ENCODE results near the gene KHDRBS1.
A peak's percentile ranks its signal among the peaks of the same experiment; 100 is the strongest.
"Not testable (repeated sequence)": the region's sequence is repeated elsewhere in the genome, so short reads cannot be mapped to it uniquely, and the experiment has no call there.

KHDRBS1 gene

GRCh38 chr1:32060914-32061313 lies 47.2 kb downstream of the KHDRBS1 start:
- H3K4me3 ChIP-seq (ENCODE audit: extremely low read depth, insufficient read depth, low read length, poor library complexity, severe bottlenecking): no peak overlapping the region
- no peaks in the 10 kb centered on the region for H3K9me3 ChIP-seq (ENCODE audit: control insufficient read depth, low read length)
- H3K4me1 ChIP-seq (ENCODE audit: control insufficient read depth, insufficient read depth, low read length, poor library complexity, severe bottlenecking): peaks cover 29% of the 10 kb centered on the region
- peaks cover 82% of the 10 kb centered on the region for H3K36me3 ChIP-seq (ENCODE audit: control insufficient read depth, insufficient read depth, low read length)
- H3K27ac ChIP-seq (ENCODE audit: low read depth, low read length, severe bottlenecking): peak overlapping the region; percentile 69

GRCh38 chr1:32062867-32063230 lies 49.2 kb downstream of the KHDRBS1 start:
- Histone ChIP-seq H3K9me3 (ENCODE audit: control insufficient read depth, low read length) (no peaks in the 10 kb centered on the region), H3K4me3 (ENCODE audit: extremely low read depth, insufficient read depth, low read length, poor library complexity, severe bottlenecking) (no peak overlapping the region), H3K4me1 (ENCODE audit: control insufficient read depth, insufficient read depth, low read length, poor library complexity, severe bottlenecking) (peaks cover 29% of the 10 kb centered on the region), H3K36me3 (ENCODE audit: control insufficient read depth, insufficient read depth, low read length) (peaks cover 65% of the 10 kb centered on the region), H3K27ac (ENCODE audit: low read depth, low read length, severe bottlenecking) (peak overlapping the region; percentile 96)
- 80% methylated on average over 1 of the region's 4 CpGs; no CpG with 5 or more reads in 1 of the 2 experiments for WGBS, 2 experiments (ENCODE audit: insufficient coverage in 2 of 2)

DNA sequence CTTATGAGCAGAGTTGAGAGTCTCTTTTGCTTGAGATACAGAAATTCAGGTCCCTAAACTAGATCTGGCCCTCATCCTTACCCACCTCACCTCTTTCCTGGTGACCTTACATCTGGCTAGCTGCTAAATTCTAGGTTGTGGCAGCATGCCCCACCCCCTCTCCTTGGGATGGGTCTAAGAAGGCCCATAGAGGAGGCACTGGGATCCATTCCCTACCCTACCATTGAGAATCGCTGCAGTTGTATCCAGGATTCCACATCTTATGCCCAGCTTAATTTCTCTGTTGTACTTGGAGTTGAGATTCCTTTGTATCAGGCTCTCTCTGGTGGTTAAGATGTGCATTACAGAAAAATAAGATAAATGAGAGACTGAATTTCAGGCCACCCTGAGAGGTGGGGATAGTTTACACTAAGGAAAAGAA lies 49.6 kb downstream of the KHDRBS1 start:
- Histone ChIP-seq H3K4me1 (ENCODE audit: control insufficient read depth, insufficient read depth, low read length, poor library complexity, severe bottlenecking) (peaks cover 29% of the 10 kb centered on the region), H3K9me3 (ENCODE audit: control insufficient read depth, low read length) (no peaks in the 10 kb centered on the region), H3K27ac (ENCODE audit: low read depth, low read length, severe bottlenecking) (peak overlapping the region; percentile 96), H3K4me3 (ENCODE audit: extremely low read depth, insufficient read depth, low read length, poor library complexity, severe bottlenecking) (no peak overlapping the region), H3K36me3 (ENCODE audit: control insufficient read depth, insufficient read depth, low read length) (peaks cover 61% of the 10 kb centered on the region)
- WGBS, 2 experiments (ENCODE audit: insufficient coverage in 2 of 2): no CpG with 5 or more reads among the region's 1 CpG

GRCh38 chr1:32065613-32066488 lies 52.2 kb downstream of the KHDRBS1 start:
- peak overlapping the region; percentile 41 for H3K27ac ChIP-seq (ENCODE audit: low read depth, low read length, severe bottlenecking)
- H3K9me3 ChIP-seq (ENCODE audit: control insufficient read depth, low read length); H3K4me3 ChIP-seq (ENCODE audit: extremely low read depth, insufficient read depth, low read length, poor library complexity, severe bottlenecking): not testable (repeated sequence)
- WGBS, 2 experiments (ENCODE audit: insufficient coverage in 2 of 2): 92 to 94% methylated on average over 13 to 18 of the region's 21 CpGs
- peaks cover 30% of the 10 kb centered on the region for H3K4me1 ChIP-seq (ENCODE audit: control insufficient read depth, insufficient read depth, low read length, poor library complexity, severe bottlenecking)
- peaks cover 35% of the 10 kb centered on the region for H3K36me3 ChIP-seq (ENCODE audit: control insufficient read depth, insufficient read depth, low read length)

DNA sequence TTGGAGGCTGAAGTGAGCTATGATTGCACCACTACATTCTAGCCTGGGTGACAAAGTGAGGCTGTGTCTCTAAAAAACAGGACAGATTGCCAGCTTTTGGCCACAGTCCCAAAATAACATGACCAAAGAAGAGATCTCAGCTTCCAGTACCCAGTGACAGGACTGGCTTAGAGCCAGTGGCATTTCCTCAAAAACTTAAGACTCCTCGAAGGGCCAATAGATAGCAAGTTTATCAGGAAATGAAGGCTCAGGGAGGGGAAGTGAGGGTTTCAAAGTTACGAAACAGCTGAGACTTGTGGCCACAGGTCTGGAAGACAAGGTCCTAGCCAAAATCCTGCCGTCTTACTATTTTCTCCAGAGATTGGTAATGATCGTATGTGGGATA lies 52.8 kb downstream of the KHDRBS1 start:
- 73 to 79% methylated on average over 2 of the region's 4 CpGs for WGBS, 2 experiments (ENCODE audit: insufficient coverage in 2 of 2)
- H3K4me3 ChIP-seq (ENCODE audit: extremely low read depth, insufficient read depth, low read length, poor library complexity, severe bottlenecking): no peak overlapping the region
- H3K4me1 ChIP-seq (ENCODE audit: control insufficient read depth, insufficient read depth, low read length, poor library complexity, severe bottlenecking): peaks cover 26% of the 10 kb centered on the region
- H3K27ac ChIP-seq (ENCODE audit: low read depth, low read length, severe bottlenecking): peak overlapping the region; percentile 41
- peaks cover 28% of the 10 kb centered on the region for H3K36me3 ChIP-seq (ENCODE audit: control insufficient read depth, insufficient read depth, low read length)
- peaks cover 5% of the 10 kb centered on the region for H3K9me3 ChIP-seq (ENCODE audit: control insufficient read depth, low read length)

DNA sequence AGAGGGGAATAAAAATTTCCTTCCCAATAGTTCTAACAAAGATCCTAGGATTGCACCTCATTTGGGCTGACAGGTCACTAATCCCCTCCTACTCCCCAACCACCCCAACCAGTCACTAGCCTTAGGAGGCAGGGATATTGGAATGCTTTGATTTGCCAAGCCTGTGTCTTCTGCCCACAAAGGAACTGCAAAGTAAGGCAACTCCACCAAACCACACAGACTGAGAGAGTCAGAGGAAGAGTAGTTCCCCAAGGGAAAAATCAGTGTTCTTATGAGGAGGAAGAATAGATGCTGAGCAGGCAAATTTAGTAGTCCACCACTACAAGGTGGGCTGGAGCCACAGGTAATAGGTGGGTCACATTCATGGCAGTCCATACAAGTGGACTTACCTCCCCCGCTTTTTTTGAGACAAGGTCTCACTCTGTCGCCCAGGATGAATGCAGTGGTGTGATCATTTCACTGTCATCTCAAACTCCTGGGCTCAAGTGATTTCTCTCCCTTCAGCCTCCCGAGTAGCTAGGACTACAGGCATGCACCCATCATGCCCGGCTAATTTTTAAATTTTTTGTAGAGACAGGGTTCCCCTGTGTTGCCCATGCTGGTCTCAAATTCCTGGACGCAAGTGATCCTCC lies 55.4 kb downstream of the KHDRBS1 start:
- Histone ChIP-seq H3K36me3 (ENCODE audit: control insufficient read depth, insufficient read depth, low read length) (peaks cover 8% of the 10 kb centered on the region), H3K4me3 (ENCODE audit: extremely low read depth, insufficient read depth, low read length, poor library complexity, severe bottlenecking) (no peak overlapping the region), H3K27ac (ENCODE audit: low read depth, low read length, severe bottlenecking) (peak overlapping the region; percentile 62), H3K4me1 (ENCODE audit: control insufficient read depth, insufficient read depth, low read length, poor library complexity, severe bottlenecking) (peaks cover 9% of the 10 kb centered on the region), H3K9me3 (ENCODE audit: control insufficient read depth, low read length) (peaks cover 5% of the 10 kb centered on the region)
- 85 to 93% methylated on average over 3 to 4 of the region's 5 CpGs for WGBS, 2 experiments (ENCODE audit: insufficient coverage in 2 of 2)

- H3K4me3 ChIP-seq (ENCODE audit: extremely low read depth, insufficient read depth, low read length, poor library complexity, severe bottlenecking): peak overlapping the region; percentile 64
- H3K27ac ChIP-seq (ENCODE audit: low read depth, low read length, severe bottlenecking): peak overlapping the region; percentile 95
- H3K4me1 ChIP-seq (ENCODE audit: control insufficient read depth, insufficient read depth, low read length, poor library complexity, severe bottlenecking): peaks cover 15% of the 10 kb centered on the region
- peaks cover 17% of the 10 kb centered on the region for H3K36me3 ChIP-seq (ENCODE audit: control insufficient read depth, insufficient read depth, low read length)
- WGBS, 2 experiments (ENCODE audit: insufficient coverage in 2 of 2): 17 to 20% methylated on average over 11 to 12 of the region's 14 CpGs
- peaks cover 5% of the 10 kb centered on the region for H3K9me3 ChIP-seq (ENCODE audit: control insufficient read depth, low read length)
These were observed 58.3 kb downstream of the KHDRBS1 start for GRCh38 chr1:32071758-32072621.

GRCh38 chr1:32072622-32073298 lies 59.1 kb downstream of the KHDRBS1 start, which contains the start of gene TMEM39B:
TSS of gene TMEM39B (plus strand) at chr1:32072939. CDS start at chr1:32073048, 109 bp downstream.
- peak within 1 kb of the TSS; percentile 64 for H3K4me3 ChIP-seq (ENCODE audit: extremely low read depth, insufficient read depth, low read length, poor library complexity, severe bottlenecking)
- H3K27ac ChIP-seq (ENCODE audit: low read depth, low read length, severe bottlenecking): peak within 1 kb of the TSS; percentile 95
- H3K9me3 ChIP-seq (ENCODE audit: control insufficient read depth, low read length): peaks cover 5% of the 10 kb centered on the region
- H3K4me1 ChIP-seq (ENCODE audit: control insufficient read depth, insufficient read depth, low read length, poor library complexity, severe bottlenecking): peaks cover 15% of the 10 kb centered on the region
- 1 to 2% methylated on average over 34 to 44 of the region's 67 CpGs for WGBS, 2 experiments (ENCODE audit: insufficient coverage in 2 of 2)
- H3K36me3 ChIP-seq (ENCODE audit: control insufficient read depth, insufficient read depth, low read length): peaks cover 24% of the 10 kb centered on the region

- peak overlapping the region; percentile 64 for H3K4me3 ChIP-seq (ENCODE audit: extremely low read depth, insufficient read depth, low read length, poor library complexity, severe bottlenecking)
- peak overlapping the region; percentile 95 for H3K27ac ChIP-seq (ENCODE audit: low read depth, low read length, severe bottlenecking)
- peaks cover 32% of the 10 kb centered on the region for H3K36me3 ChIP-seq (ENCODE audit: control insufficient read depth, insufficient read depth, low read length)
- 40 to 62% methylated on average over 15 to 17 of the region's 28 CpGs for WGBS, 2 experiments (ENCODE audit: insufficient coverage in 2 of 2)
- H3K9me3 ChIP-seq (ENCODE audit: control insufficient read depth, low read length): peaks cover 5% of the 10 kb centered on the region
- peaks cover 14% of the 10 kb centered on the region for H3K4me1 ChIP-seq (ENCODE audit: control insufficient read depth, insufficient read depth, low read length, poor library complexity, severe bottlenecking)
These were observed 59.9 kb downstream of the KHDRBS1 start for GRCh38 chr1:32073299-32074229.
